ENCODE measurements around the gene AOAH. TPM values are rescaled to one million over a fixed set of nuclear protein-coding genes. Genes with fewer than 3 reads are reported as not detected.
"Not testable (repeated sequence)": the region's sequence is repeated elsewhere in the genome, so short reads cannot be mapped to it uniquely, and the experiment has no call there.

Gene AOAH
- total RNA-seq, 1 donor from 2014 or later: 0.92 TPM

DNA sequence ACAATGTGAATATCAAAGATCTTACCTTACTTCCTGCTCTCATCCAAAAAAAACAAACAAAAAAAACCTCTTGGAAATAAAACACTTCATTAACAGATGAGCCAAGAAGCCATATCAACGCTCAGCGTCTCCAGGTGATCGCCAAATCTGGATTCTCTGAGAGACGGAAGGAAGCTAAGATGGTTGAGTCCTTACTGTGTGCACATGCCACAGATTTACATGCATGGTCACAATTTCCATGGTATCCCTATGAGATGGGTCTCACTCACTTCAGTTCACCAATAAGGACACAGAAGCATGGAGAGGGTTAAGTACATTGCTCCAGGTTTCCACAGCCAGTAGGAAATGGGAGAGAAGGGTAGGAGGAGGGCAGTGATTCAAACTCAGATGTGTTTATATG lies 1.0 kb downstream of the AOAH start:
- Mint-ChIP-seq H3K4me3 (no peak overlapping the region), H3K36me3 (no peaks in the 10 kb centered on the region), H3K27ac (no peak overlapping the region), H3K4me1 (ENCODE audit: unreplicated experiment) (peaks cover 14% of the 10 kb centered on the region), H3K27me3 (peaks cover 4% of the 10 kb centered on the region), H3K9me3 (no peaks in the 10 kb centered on the region)
- TF ChIP-seq, protein P1, sequence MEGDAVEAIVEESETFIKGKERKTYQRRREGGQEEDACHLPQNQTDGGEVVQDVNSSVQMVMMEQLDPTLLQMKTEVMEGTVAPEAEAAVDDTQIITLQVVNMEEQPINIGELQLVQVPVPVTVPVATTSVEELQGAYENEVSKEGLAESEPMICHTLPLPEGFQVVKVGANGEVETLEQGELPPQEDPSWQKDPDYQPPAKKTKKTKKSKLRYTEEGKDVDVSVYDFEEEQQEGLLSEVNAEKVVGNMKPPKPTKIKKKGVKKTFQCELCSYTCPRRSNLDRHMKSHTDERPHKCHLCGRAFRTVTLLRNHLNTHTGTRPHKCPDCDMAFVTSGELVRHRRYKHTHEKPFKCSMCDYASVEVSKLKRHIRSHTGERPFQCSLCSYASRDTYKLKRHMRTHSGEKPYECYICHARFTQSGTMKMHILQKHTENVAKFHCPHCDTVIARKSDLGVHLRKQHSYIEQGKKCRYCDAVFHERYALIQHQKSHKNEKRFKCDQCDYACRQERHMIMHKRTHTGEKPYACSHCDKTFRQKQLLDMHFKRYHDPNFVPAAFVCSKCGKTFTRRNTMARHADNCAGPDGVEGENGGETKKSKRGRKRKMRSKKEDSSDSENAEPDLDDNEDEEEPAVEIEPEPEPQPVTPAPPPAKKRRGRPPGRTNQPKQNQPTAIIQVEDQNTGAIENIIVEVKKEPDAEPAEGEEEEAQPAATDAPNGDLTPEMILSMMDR (conservative IDR thresholded peaks at IDR 0.05): no peak
- DNase-seq (ENCODE audit: extremely low spot score, unreplicated experiment): no peak

DNA sequence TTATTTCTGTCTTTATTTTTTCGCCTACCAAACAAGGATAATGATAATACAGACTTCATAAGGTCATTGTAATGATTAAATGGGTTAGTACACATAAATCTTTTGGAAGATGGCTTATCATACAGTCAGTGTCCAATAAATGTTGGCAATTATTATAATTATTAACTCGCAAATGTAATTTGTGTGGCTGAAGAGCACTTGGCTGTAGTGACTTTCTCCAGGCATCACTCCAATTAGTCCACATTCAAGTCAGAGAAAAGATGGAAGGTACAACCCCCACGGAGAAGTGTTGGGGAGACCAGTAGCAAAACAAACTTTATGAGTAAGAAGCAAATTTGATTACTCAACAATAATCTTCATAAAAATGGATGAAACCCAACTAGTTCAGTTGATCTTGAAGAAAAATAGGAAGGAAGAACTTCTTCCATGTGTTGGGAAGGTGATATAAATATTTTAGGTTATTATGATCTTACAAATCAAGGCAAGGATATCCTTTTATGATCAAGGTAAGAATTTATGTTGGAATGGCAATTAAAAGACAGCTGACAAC lies 5.1 kb downstream of the AOAH start:
- Mint-ChIP-seq H3K4me1 (ENCODE audit: unreplicated experiment) (peaks cover 1% of the 10 kb centered on the region), H3K4me3 (no peak overlapping the region)

DNA sequence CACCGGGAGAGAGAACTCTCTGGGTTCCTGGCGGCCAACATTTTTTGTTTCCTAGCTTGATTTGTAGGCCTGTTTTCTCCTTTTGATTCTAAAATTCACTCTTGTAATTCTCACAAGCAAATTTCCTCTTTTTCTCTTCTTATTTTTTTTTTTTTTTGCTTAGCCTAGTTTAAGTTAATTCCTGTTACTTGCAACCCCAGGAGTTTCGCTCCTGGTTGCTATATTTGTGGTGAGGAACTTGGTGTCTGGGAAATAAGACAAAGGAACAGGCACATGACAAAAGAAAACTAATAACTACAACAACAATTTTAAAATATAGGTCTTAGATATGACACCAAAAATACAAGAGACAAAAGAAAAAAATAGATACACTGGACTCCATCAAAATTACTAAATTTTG lies 6.7 kb downstream of the AOAH start:
- Mint-ChIP-seq H3K4me1 (ENCODE audit: unreplicated experiment) (no peaks in the 10 kb centered on the region), H3K9me3 (no peaks in the 10 kb centered on the region), H3K4me3 (no peak overlapping the region), H3K27ac (no peak overlapping the region), H3K27me3 (no peaks in the 10 kb centered on the region), H3K36me3 (no peaks in the 10 kb centered on the region)
- DNase-seq (ENCODE audit: extremely low spot score, unreplicated experiment): no peak
- TF ChIP-seq, protein P1 (conservative IDR thresholded peaks at IDR 0.05): no peak

More for the DNA sequence above, 5.1 kb downstream of the AOAH start:
- Mint-ChIP-seq H3K27ac (no peak overlapping the region), H3K9me3 (no peaks in the 10 kb centered on the region), H3K27me3 (peaks cover 4% of the 10 kb centered on the region), H3K36me3 (no peaks in the 10 kb centered on the region)
- DNase-seq (ENCODE audit: extremely low spot score, unreplicated experiment): no peak
- TF ChIP-seq, protein P1 (conservative IDR thresholded peaks at IDR 0.05): no peak

DNA sequence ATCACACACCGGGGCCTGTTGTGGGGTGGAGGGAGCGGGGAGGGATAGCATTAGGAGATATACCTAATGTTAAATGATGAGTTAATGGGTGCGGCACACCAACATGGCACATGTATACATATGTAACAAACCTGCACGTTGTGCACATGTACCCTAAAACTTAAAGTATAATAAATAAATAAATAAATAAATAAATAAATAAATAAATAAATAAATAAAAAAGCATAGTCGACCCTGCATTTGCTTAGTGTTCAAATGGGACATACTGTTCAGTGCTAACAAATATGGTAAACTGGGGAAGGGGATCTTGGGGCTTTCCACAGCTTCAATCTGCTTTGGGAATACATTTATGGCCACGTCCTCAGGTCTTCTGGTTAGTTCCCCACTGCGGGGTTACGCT lies 7.5 kb downstream of the AOAH start:
- H3K27me3 Mint-ChIP-seq; H3K27ac Mint-ChIP-seq; H3K4me3 Mint-ChIP-seq; DNase-seq (ENCODE audit: extremely low spot score, unreplicated experiment); H3K9me3 Mint-ChIP-seq; H3K36me3 Mint-ChIP-seq; H3K4me1 Mint-ChIP-seq (ENCODE audit: unreplicated experiment): not testable (repeated sequence)

DNA sequence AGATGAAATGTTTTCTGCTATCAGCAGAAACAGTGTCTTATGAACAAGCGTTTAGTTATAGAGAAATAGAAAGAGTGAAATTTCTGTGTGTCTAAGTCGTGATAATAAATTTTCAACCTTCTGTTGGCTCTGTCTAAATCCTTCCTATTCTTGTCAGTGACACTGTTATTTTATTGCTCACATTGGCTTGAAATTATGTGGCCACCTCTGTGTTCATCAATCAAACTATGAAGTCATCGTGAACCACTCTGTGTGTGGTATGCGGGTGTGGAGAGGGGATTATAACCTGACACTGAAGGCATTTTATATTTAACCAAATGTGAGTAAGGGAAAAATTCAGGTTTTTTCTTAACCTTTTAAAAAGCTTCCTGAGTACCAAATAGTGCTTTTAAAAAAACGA lies 12.3 kb downstream of the AOAH start:
- DNase-seq (ENCODE audit: extremely low spot score, unreplicated experiment): no peak
- H3K27ac Mint-ChIP-seq: no peak overlapping the region
- peaks cover 7% of the 10 kb centered on the region for H3K9me3 Mint-ChIP-seq
- TF ChIP-seq, protein P1 (conservative IDR thresholded peaks at IDR 0.05): no peak
- no peaks in the 10 kb centered on the region for H3K36me3 Mint-ChIP-seq
- H3K27me3 Mint-ChIP-seq: no peaks in the 10 kb centered on the region
- H3K4me3 Mint-ChIP-seq: no peak overlapping the region
- peaks cover 24% of the 10 kb centered on the region for H3K4me1 Mint-ChIP-seq (ENCODE audit: unreplicated experiment)

DNA sequence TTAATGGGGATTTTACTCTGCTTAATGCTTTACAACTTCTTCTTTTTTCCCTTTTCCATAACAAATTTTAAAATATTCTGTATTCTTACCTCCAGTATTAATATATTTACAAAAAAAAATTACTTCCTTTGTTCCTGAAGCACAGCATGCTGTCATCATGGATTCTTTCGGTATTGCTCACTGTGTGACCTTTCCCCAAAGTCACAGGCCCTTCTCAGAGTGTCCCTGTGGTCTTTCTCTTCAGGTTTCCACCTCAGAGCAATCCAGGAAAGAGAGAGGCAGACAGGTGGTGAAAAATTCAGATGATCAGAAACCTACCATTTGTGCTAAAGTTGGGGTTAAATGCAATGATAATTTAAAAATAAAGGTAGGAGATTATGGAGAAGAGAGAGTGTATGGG lies 13.0 kb downstream of the AOAH start:
- Mint-ChIP-seq H3K9me3 (peaks cover 7% of the 10 kb centered on the region), H3K27me3 (no peaks in the 10 kb centered on the region), H3K4me3 (no peak overlapping the region), H3K27ac (no peak overlapping the region), H3K4me1 (ENCODE audit: unreplicated experiment) (peaks cover 24% of the 10 kb centered on the region), H3K36me3 (no peaks in the 10 kb centered on the region)
- TF ChIP-seq, protein P1 (conservative IDR thresholded peaks at IDR 0.05): no peak
- DNase-seq (ENCODE audit: extremely low spot score, unreplicated experiment): no peak
